ENCODE measurements around the gene EIF2B1. TPM values are rescaled to one million over a fixed set of nuclear protein-coding genes. Genes with fewer than 3 reads are reported as not detected.

The EIF2B1 gene
- total RNA-seq, 1 experiment from 2014 or later, result 41.7 TPM

- no TSS peak for BruUV-seq (replicated peaks)
Measured at GRCh38 chr12:123645878-123646277, 12.4 kb upstream of the EIF2B1 start.

More at GRCh38 chr12:123645878-123646277, 12.4 kb upstream of the EIF2B1 start:
- no peak overlapping the region for H3K9ac ChIP-seq (ENCODE audit: low read length)
- no peak overlapping the region for H2AFZ ChIP-seq (ENCODE audit: low read depth, low read length, poor library complexity, severe bottlenecking)
- CTCF ChIA-PET, result no interaction called here
- ATAC-seq (no peak), DNase-seq (ENCODE audit: low read depth, low spot score) (no peak)
- H3K79me2 ChIP-seq (ENCODE audit: insufficient read depth, low read length), result peaks cover 56% of the 10 kb centered on the region
- intact Hi-C loops (cut with micrococcal nuclease), result no loop called here
- H3K27ac ChIP-seq (ENCODE audit: low read depth, low read length), result no peak overlapping the region
- no peaks in the 10 kb centered on the region for H4K20me1 ChIP-seq (ENCODE audit: insufficient read depth)
- H3K9me3 ChIP-seq (ENCODE audit: control insufficient read depth in 1 of 2, insufficient read depth in 1 of 2, low read depth in 1 of 2, low read length in 2 of 2), result no peaks in the 10 kb centered on the region
- no peaks in the 10 kb centered on the region for H3K27me3 ChIP-seq (ENCODE audit: insufficient read depth, low read length)
- H3K4me2 ChIP-seq (ENCODE audit: low read length), result no peak overlapping the region
- no peaks in the 10 kb centered on the region for H3K4me1 ChIP-seq (ENCODE audit: control insufficient read depth in 1 of 2, insufficient read depth in 2 of 2, low read length in 2 of 2)
- peaks cover 32 to 60% of the 10 kb centered on the region in 2 experiments; a peak in 3 of 4 replicates for H3K36me3 ChIP-seq (ENCODE audit: control insufficient read depth in 1 of 2, insufficient read depth in 2 of 2, low read length in 2 of 2)
- no peak overlapping the region for H3K4me3 ChIP-seq (replicated peaks in 1 of 2; ENCODE audit: low read depth in 1 of 2, low read length in 2 of 2)
- POLR2A ChIA-PET, result no interaction called here
- RAD21 ChIA-PET (ENCODE audit: low non-redundant PET in 1 of 2, low total read pairs in 2 of 2, uncharacterized antibody in 2 of 2, unreplicated experiment in 2 of 2), result no interaction called here
- TF ChIP-seq ZFX (IDR thresholded peaks at IDR 0.05) (no peak), JUND (IDR thresholded peaks at IDR 0.05) (no peak), YY1 (IDR thresholded peaks at IDR 0.05; ENCODE audit: extremely low read depth, insufficient replicate concordance, low read depth, low read length) (no peak), EZH2 (IDR thresholded peaks at IDR 0.05) (no peak), TCF7L2 (IDR thresholded peaks at IDR 0.05; ENCODE audit: borderline replicate concordance, extremely low read depth, insufficient read depth, insufficient read length) (no peak), EZH2phosphoT487 (IDR thresholded peaks at IDR 0.05; ENCODE audit: borderline replicate concordance) (no peak), POLR2AphosphoS5 (IDR thresholded peaks at IDR 0.05; ENCODE audit: low read depth, low read length) (no peak), SP1 (IDR thresholded peaks at IDR 0.05; ENCODE audit: low read depth) (no peak), ELF1 (IDR thresholded peaks at IDR 0.05; ENCODE audit: borderline replicate concordance, low read depth) (no peak), RAD21 (IDR thresholded peaks at IDR 0.05; ENCODE audit: low read depth) (no peak), CTCF (IDR thresholded peaks at IDR 0.05 in 2 of 3, conservative IDR thresholded peaks at IDR 0.05 in 1 of 3; ENCODE audit: borderline replicate concordance in 1 of 3, insufficient read depth in 1 of 3, low read depth in 2 of 3, low read length in 2 of 3) (no peak), CBX3 (IDR thresholded peaks at IDR 0.05; ENCODE audit: low read depth) (no peak), ZNF274 (IDR thresholded peaks at IDR 0.05; ENCODE audit: low read depth, low read length) (no peak), EGR1 (IDR thresholded peaks at IDR 0.05; ENCODE audit: low read depth) (no peak)
- TF ChIP-seq, protein P1, sequence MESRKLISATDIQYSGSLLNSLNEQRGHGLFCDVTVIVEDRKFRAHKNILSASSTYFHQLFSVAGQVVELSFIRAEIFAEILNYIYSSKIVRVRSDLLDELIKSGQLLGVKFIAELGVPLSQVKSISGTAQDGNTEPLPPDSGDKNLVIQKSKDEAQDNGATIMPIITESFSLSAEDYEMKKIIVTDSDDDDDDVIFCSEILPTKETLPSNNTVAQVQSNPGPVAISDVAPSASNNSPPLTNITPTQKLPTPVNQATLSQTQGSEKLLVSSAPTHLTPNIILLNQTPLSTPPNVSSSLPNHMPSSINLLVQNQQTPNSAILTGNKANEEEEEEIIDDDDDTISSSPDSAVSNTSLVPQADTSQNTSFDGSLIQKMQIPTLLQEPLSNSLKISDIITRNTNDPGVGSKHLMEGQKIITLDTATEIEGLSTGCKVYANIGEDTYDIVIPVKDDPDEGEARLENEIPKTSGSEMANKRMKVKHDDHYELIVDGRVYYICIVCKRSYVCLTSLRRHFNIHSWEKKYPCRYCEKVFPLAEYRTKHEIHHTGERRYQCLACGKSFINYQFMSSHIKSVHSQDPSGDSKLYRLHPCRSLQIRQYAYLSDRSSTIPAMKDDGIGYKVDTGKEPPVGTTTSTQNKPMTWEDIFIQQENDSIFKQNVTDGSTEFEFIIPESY (IDR thresholded peaks at IDR 0.05; ENCODE audit: extremely low read depth, insufficient replicate concordance, low read length), result no peak
- TF ChIP-seq, protein P2, sequence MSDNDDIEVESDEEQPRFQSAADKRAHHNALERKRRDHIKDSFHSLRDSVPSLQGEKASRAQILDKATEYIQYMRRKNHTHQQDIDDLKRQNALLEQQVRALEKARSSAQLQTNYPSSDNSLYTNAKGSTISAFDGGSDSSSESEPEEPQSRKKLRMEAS (IDR thresholded peaks at IDR 0.05), result no peak
- H3K9me2 ChIP-seq (ENCODE audit: insufficient read depth), result no peaks in the 10 kb centered on the region

Data from HCT116 (cell line).